Liver (tissue), 3 donors: ENCODE measurements around the gene TNIP3.

Experiments
- ATF3 ChIP-seq: IDR thresholded peaks from 2 replicates; pipeline ENCODE4 v1.6.1; 2016; ENCODE audit warnings: antibody characterized with exemption
- GABPA ChIP-seq, 2 donors: IDR thresholded peaks in 1 of 2; conservative IDR thresholded peaks in 1 of 2; 2 replicates each; pipeline ENCODE4 v1.6.1; 2016; ENCODE audit warnings: antibody characterized with exemption in 2 of 2, mild to moderate bottlenecking in 1 of 2, moderate library complexity in 1 of 2
- MAX ChIP-seq: IDR thresholded peaks from 2 replicates; pipeline ENCODE4 v1.6.1; 2016; ENCODE audit warnings: antibody characterized with exemption
- REST ChIP-seq: IDR thresholded peaks from 2 replicates; pipeline ENCODE4 v1.6.1; 2016; ENCODE audit warnings: antibody characterized with exemption, mild to moderate bottlenecking
- SP1 ChIP-seq: IDR thresholded peaks from 2 replicates; pipeline ENCODE4 v1.6.1; 2018; ENCODE audit warnings: antibody characterized with exemption, mild to moderate bottlenecking
- YY1 ChIP-seq: IDR thresholded peaks from 2 replicates; pipeline ENCODE4 v1.6.1; 2016; ENCODE audit warnings: antibody characterized with exemption, mild to moderate bottlenecking
- TF ChIP-seq, protein P1 (sequence below): fragments of 150-350 bp; IDR thresholded peaks from 2 replicates; pipeline ENCODE4 v1.5.1; 2017; ENCODE audit warnings: improper control_type of control experiment, low read depth, low read length; ENCODE audit not compliant: missing input control
- donor health status: healthy.
- donor health status: healthy.

- TF ChIP-seq, protein P1, sequence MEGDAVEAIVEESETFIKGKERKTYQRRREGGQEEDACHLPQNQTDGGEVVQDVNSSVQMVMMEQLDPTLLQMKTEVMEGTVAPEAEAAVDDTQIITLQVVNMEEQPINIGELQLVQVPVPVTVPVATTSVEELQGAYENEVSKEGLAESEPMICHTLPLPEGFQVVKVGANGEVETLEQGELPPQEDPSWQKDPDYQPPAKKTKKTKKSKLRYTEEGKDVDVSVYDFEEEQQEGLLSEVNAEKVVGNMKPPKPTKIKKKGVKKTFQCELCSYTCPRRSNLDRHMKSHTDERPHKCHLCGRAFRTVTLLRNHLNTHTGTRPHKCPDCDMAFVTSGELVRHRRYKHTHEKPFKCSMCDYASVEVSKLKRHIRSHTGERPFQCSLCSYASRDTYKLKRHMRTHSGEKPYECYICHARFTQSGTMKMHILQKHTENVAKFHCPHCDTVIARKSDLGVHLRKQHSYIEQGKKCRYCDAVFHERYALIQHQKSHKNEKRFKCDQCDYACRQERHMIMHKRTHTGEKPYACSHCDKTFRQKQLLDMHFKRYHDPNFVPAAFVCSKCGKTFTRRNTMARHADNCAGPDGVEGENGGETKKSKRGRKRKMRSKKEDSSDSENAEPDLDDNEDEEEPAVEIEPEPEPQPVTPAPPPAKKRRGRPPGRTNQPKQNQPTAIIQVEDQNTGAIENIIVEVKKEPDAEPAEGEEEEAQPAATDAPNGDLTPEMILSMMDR = no peak
- TF ChIP-seq GABPA (IDR thresholded peaks at IDR 0.05 in 1 of 2, conservative IDR thresholded peaks at IDR 0.05 in 1 of 2) = no peak
- TF ChIP-seq MAX = no peak
- TF ChIP-seq REST = no peak
- no peak for TF ChIP-seq ATF3
- no peak for TF ChIP-seq YY1
- no peak for TF ChIP-seq SP1
Measured at GRCh38 chr4:121127100-121127499, 37.0 kb downstream of the TNIP3 start.
